Activated T-cell treated with anti-CD3 and anti-CD28 coated beads, Interleukin-2, amount 50 U/mL, for 4 hours (primary cell): Measurements from ENCODE around the gene FBXL3. TPM values are rescaled to one million over a fixed set of nuclear protein-coding genes. Genes with fewer than 3 reads are reported as not detected.

ENCODE experiments used
- ATAC-seq, 2 donors: fragments of 200-7000 bp; cut with Tn5 transposase; one replicate each; pipeline ENCODE4 v1.10.0; 2021
- DNase-seq: peaks from one replicate; pipeline ENCODE4 v3.0.0-alpha.2; 2020
- H3K27me3 Mint-ChIP-seq: one replicate; pipeline ENCODE4 v1.8.0; 2021; ENCODE audit warnings: low read depth, mixed read lengths
- H3K36me3 Mint-ChIP-seq: one replicate; pipeline ENCODE4 v1.8.0; 2022; ENCODE audit warnings: mixed read lengths; ENCODE audit not compliant: insufficient read depth
- H3K4me1 Mint-ChIP-seq: one replicate; pipeline ENCODE4 v1.8.0; 2021; ENCODE audit warnings: low read depth, mixed read lengths
- H3K4me3 Mint-ChIP-seq: one replicate; pipeline ENCODE4 v1.8.0; 2021; ENCODE audit warnings: mild to moderate bottlenecking, moderate library complexity, mixed read lengths
- H3K9me3 Mint-ChIP-seq: one replicate; pipeline ENCODE4 v1.8.0; 2021; ENCODE audit warnings: mixed read lengths
- total RNA-seq, 3 donors: library from RNA; stranded (reverse); gene quantifications; one replicate each; pipeline ENCODE4 v1.2.1, GENCODE V29; 2021

Gene FBXL3
- total RNA-seq, 3 donors from 2014 or later: 35.9 to 40.9 (median 38.5) TPM

DNA sequence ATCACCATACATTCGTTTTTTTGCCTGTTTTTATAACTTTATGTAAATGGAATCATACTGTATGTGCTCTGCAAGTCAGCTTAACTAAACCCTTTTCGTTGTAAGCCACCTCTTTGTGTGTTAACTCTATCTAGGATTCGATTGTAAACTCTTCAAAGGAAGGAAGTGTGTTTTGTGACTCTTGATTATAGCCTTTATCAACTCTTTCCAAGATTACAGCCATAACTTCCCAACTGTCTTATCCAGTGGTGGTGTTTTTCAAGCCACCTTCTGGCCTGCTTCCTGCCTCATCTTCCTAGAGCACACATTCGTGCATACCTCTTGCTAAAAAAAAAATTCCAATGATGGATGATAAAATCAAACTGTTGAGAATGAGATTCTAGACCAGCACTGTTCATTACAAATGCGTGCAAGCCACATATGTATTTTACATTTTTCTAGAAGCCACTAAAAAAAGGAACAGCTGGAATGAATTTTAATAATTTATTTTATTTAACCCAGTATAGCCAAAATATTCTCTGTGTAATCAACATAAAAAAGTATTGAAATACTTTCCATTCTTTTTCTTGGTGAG lies 12.0 kb upstream of the FBXL3 start:
- ATAC-seq: no peak
- Mint-ChIP-seq H3K27me3 (no peaks in the 10 kb centered on the region), H3K36me3 (peaks cover 2% of the 10 kb centered on the region)

DNA sequence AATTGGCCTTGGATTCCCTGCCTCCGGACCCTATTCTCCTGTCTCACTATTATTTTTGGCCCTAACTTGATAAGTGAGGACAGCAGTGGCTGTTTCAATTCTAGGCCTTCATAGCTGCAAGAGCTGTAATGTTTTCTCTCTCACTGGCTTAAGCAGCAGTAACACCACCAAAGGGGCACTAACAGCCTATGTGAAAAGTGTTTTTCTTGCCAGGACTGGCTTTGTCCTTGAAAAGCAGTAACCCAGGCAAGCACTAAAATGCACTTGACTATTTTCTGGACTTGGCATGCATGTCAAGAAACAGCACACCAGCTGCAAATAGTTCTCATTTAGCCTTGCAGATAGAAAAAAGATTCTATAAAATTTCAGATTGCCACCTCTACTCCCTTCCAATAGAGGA lies 9.3 kb upstream of the FBXL3 start:
- Mint-ChIP-seq H3K4me3 (no peak overlapping the region), H3K27me3 (no peaks in the 10 kb centered on the region), H3K9me3 (no peaks in the 10 kb centered on the region), H3K4me1 (peaks cover 5% of the 10 kb centered on the region), H3K36me3 (no peaks in the 10 kb centered on the region)
- DNase-seq: no peak
- no peak for ATAC-seq

More for the DNA sequence above, 12.0 kb upstream of the FBXL3 start:
- Mint-ChIP-seq H3K4me3 (no peak overlapping the region), H3K9me3 (no peaks in the 10 kb centered on the region), H3K4me1 (peaks cover 7% of the 10 kb centered on the region)
- no peak for DNase-seq

- no peak for ATAC-seq
- Mint-ChIP-seq H3K27me3 (peaks cover under 1% of the 10 kb centered on the region), H3K9me3 (no peaks in the 10 kb centered on the region), H3K36me3 (no peaks in the 10 kb centered on the region), H3K4me3 (no peak overlapping the region), H3K4me1 (peaks cover 5% of the 10 kb centered on the region)
- DNase-seq: no peak
Measured at GRCh38 chr13:77034881-77035280, 7.9 kb upstream of the FBXL3 start.

DNA sequence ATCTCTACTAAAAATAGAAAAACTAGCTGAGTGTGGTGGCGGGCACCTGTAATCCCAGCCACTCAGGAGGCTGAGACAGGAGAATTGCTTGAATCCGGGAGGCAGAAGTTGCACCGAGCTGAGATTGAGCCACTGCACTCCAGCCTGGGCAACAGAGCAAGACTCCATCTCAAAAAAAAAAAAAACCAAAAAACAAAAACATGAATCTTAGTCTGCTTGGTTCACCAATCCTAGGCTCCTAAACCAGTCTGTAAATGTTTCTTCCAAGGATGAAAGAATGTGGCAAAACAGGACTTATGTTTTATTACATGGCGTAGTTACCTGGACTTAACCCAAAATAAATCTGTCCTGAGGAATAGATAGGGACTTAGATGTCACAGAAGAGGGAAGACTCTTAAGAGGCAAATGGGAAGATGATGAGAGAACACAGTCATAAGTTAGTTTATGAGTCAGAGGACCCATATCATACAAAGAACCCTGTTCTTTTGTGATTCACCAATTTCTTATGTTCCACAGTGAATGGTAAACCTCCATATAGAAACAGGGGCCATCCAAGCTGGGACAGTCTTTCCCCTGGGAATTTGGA lies 6.9 kb upstream of the FBXL3 start:
- Mint-ChIP-seq H3K9me3 (no peaks in the 10 kb centered on the region), H3K27me3 (peaks cover 2% of the 10 kb centered on the region), H3K4me3 (no peak overlapping the region), H3K36me3 (no peaks in the 10 kb centered on the region), H3K4me1 (peaks cover 5% of the 10 kb centered on the region)
- DNase-seq (no peak), ATAC-seq (peak; percentile 85 to 90)

GRCh38 chr13:77031656-77032243 lies 4.8 kb upstream of the FBXL3 start:
- Mint-ChIP-seq H3K36me3 (no peaks in the 10 kb centered on the region), H3K4me1 (peaks cover 17% of the 10 kb centered on the region)

GRCh38 chr13:77029436-77029835 lies 2.5 kb upstream of the FBXL3 start:
- H3K9me3 Mint-ChIP-seq: no peaks in the 10 kb centered on the region
- H3K36me3 Mint-ChIP-seq: no peaks in the 10 kb centered on the region
- H3K4me3 Mint-ChIP-seq: no peak overlapping the region
- DNase-seq: no peak
- H3K27me3 Mint-ChIP-seq: peaks cover 2% of the 10 kb centered on the region
- no peak for ATAC-seq
- H3K4me1 Mint-ChIP-seq: peaks cover 30% of the 10 kb centered on the region

More at GRCh38 chr13:77031656-77032243, 4.8 kb upstream of the FBXL3 start:
- no peak for DNase-seq
- no peak for ATAC-seq
- peaks cover 2% of the 10 kb centered on the region for H3K27me3 Mint-ChIP-seq
- H3K4me3 Mint-ChIP-seq: no peak overlapping the region
- H3K9me3 Mint-ChIP-seq: no peaks in the 10 kb centered on the region

GRCh38 chr13:77028202-77028601 lies 1.2 kb upstream of the FBXL3 start:
- no peak for ATAC-seq
- peak overlapping the region; percentile 86 for H3K4me3 Mint-ChIP-seq
- no peak for DNase-seq
- H3K36me3 Mint-ChIP-seq: peaks cover under 1% of the 10 kb centered on the region
- peaks cover 2% of the 10 kb centered on the region for H3K27me3 Mint-ChIP-seq
- peaks cover 36% of the 10 kb centered on the region for H3K4me1 Mint-ChIP-seq
- no peaks in the 10 kb centered on the region for H3K9me3 Mint-ChIP-seq

DNA sequence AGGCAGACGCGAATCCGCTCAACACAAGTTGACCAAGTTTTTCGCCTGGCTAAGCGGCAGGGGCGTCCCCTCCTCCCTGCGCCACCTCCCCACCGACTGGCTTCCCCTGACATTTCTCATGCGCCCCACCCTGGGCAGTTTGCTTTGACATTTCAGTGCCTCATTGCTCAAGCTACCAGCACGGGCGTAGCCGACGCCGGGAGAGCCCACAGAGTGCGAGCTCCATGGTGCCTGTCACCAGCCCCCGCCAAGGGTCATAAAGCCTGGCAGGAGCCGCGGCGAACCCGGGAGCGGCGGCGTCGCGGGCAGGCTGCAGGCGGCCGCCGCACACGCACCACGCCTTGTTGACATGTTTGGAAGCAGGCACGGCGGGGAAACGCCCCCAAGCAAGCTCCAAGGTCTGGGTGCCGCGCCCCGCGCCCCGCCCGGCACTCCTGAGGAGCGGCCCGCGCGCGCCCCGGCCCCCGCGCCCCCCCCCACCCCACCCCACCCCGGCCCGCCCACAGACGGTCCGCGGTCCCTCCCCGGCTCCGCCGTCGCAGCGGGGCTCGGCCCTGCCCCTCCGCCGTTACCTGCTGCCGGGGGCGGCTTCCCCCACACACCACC lies 601 bp downstream of the FBXL3 start:
- ATAC-seq (peak; percentile 60 to 67), DNase-seq (peak; percentile 65)
- no peaks in the 10 kb centered on the region for H3K9me3 Mint-ChIP-seq
- peaks cover 2% of the 10 kb centered on the region for H3K27me3 Mint-ChIP-seq
- H3K4me1 Mint-ChIP-seq: peaks cover 55% of the 10 kb centered on the region
- H3K36me3 Mint-ChIP-seq: peaks cover 7% of the 10 kb centered on the region
- H3K4me3 Mint-ChIP-seq: peak overlapping the region; percentile 96

GRCh38 chr13:77022341-77022740 lies 4.6 kb downstream of the FBXL3 start:
- DNase-seq (no peak), ATAC-seq (no peak)
- peaks cover 69% of the 10 kb centered on the region for H3K4me1 Mint-ChIP-seq
- H3K36me3 Mint-ChIP-seq: peaks cover 14% of the 10 kb centered on the region
- no peaks in the 10 kb centered on the region for H3K9me3 Mint-ChIP-seq
- no peaks in the 10 kb centered on the region for H3K27me3 Mint-ChIP-seq
- H3K4me3 Mint-ChIP-seq: no peak overlapping the region

DNA sequence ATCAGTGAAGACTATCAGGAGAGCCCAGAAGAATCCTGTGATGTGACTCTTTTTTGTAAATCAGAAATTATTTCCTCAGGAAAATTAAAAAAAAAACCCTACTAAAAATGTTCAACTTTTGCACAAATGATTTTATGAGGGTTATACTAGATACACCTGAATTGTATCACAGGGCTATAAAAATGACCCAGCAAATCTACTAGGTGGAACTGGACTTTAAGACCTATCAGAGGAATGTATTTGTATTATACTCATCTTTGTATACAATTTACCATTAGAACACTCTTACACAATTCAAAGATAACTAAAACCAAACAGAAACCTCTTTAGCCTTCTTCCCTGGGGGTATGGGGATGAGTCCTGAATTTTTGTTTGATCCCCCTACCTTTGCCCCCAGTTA lies 7.2 kb downstream of the FBXL3 start:
- DNase-seq (no peak), ATAC-seq (no peak)
- no peak overlapping the region for H3K4me3 Mint-ChIP-seq
- no peaks in the 10 kb centered on the region for H3K27me3 Mint-ChIP-seq
- peaks cover 27% of the 10 kb centered on the region for H3K36me3 Mint-ChIP-seq
- no peaks in the 10 kb centered on the region for H3K9me3 Mint-ChIP-seq
- H3K4me1 Mint-ChIP-seq: peaks cover 69% of the 10 kb centered on the region

- DNase-seq (no peak), ATAC-seq (no peak)
- Mint-ChIP-seq H3K4me3 (no peak overlapping the region), H3K9me3 (no peaks in the 10 kb centered on the region), H3K4me1 (peaks cover 58% of the 10 kb centered on the region), H3K36me3 (peaks cover 38% of the 10 kb centered on the region), H3K27me3 (no peaks in the 10 kb centered on the region)
Measured at GRCh38 chr13:77016888-77017623, 9.9 kb downstream of the FBXL3 start.

DNA sequence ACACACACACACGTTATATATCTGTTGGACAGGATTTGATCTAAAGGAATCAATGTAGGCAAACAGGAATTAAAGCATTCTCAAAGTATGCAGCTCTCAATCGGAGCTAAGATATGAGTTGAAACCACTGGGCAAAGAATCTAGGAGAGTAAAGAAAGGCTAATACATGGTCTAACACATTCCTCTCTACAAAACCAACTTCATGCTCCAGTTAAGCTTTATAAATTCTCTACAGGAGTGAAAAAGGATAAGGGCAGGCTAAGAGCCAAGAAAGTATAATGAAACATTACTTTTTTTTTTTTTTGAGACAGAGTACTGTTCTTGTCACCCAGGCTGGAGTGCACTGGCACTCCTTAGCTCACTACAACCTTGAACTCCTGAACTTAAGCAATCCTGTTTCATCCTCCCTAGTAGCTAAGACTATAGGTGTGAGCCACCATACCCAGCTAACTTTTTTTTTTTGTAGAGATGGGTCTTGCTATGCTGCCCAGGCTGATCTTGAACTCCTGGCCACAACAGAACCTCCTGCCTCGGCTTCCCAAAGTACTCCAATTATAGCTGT lies 10.6 kb downstream of the FBXL3 start:
- Mint-ChIP-seq H3K4me1 (peaks cover 51% of the 10 kb centered on the region), H3K4me3 (no peak overlapping the region)

DNA sequence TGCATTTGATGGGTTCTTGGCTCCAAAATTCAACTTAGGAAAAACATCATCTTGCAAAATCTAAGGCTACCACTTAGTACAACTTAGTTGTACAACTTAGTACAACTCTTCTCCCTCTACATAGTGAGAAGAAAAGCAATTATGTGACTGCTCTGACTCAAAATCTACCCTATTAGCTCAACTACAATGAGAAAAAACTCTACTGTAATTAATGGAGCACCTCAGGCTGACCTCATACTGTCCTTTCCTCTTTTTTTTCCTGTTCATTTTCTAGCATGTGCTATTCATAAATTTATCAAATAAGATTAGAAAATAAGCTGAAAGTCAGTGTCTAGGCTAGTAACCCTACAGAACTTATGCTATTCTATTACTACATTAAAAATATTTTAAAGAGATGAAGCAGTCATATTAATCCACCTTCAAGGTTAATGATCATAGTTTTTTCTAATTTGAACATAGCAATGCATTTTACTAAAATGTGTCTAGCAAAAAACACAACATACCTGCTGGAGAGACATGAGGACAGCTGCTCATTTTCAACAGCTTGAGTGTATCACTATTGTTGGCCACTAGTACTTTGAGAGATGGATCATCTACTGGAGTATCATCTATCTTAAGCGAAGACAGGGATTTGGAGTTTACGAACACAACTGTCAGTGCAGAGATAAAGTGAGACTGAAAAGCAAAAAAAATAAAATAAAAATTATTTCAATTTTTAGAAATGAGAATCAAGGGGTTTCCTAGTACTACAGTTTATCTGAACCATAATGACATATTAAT lies 11.9 kb downstream of the FBXL3 start:
- H3K36me3 Mint-ChIP-seq: peaks cover 42% of the 10 kb centered on the region
- H3K9me3 Mint-ChIP-seq: no peaks in the 10 kb centered on the region
- peaks cover 42% of the 10 kb centered on the region for H3K4me1 Mint-ChIP-seq
- ATAC-seq: no peak
- H3K27me3 Mint-ChIP-seq: no peaks in the 10 kb centered on the region
- no peak overlapping the region for H3K4me3 Mint-ChIP-seq
- no peak for DNase-seq

More for the DNA sequence above, 10.6 kb downstream of the FBXL3 start:
- Mint-ChIP-seq H3K36me3 (peaks cover 40% of the 10 kb centered on the region), H3K27me3 (no peaks in the 10 kb centered on the region), H3K9me3 (no peaks in the 10 kb centered on the region)
- ATAC-seq (no peak), DNase-seq (no peak)
